GM12892 (cell line): ENCODE data around the gene ITGA7.

Source experiments
- POLR2A ChIP-seq: IDR thresholded peaks from 2 replicates; pipeline ENCODE4 v1.6.1; 2011; ENCODE audit warnings: low read depth, low read length, control low read depth
- POLR2AphosphoS5 ChIP-seq: IDR thresholded peaks from 2 replicates; pipeline ENCODE4 v1.6.1; 2011; ENCODE audit warnings: low read depth, low read length, control low read depth

DNA sequence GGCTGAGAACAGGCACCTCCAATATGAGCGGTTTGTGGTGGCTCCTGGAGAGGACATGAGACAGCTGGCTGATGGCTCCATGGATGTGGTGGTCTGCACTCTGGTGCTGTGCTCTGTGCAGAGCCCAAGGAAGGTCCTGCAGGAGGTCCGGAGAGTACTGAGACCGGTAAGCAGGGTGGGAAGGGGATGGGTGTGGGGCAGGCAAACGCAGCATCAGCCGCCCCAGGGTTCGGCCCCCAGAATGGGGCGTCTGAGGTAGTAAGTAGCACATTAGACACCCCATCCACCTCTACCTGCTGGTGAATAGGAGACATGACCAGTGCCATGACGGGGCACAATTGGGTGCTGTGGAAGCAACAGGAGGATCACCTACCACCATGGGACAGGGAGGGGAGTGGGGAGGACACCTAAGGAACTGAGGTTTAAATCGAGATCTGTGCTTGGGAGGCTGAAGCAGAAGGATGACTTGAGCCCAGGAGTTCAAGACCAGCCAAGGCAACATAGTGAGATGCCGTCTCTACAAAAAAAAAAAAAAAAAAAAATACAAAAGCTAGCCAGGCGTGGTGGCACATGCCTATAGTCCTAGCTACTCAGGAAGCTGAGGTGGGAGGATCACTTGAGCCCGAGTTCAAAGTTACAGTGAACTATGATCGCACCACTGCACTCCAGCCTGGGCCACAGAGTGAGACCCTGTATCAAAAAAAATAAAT, 25.5 kb downstream of the ITGA7 start:
- TF ChIP-seq POLR2A (no peak), POLR2AphosphoS5 (no peak)
